ENCODE measurements around the gene KIF26B. TPM values are rescaled to one million over a fixed set of nuclear protein-coding genes. Genes with fewer than 3 reads are reported as not detected.

The KIF26B gene
- total and polyA plus RNA-seq, 2 experiments from 2014 or later, result 0.03 to 0.76 TPM

DNA sequence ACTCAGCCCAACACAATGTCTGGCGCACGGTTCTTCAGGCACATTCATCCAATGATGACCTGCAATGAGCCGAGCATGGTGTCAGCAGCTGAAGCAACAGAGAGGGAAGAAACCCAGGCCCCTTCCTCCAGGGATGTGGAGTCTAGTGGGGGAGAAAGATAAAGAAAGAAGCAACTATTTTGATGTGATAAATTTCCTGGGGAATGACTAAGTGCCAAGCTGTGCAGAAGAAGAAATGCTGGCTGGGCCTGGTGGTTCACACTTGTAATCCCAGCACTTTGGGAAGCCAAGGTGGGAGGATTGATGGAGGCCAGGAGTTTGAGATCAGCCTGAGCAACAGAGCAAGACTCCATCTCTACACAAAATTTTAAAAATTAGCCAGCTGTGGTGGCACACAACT lies 561.8 kb downstream of the KIF26B start:
- Histone ChIP-seq H3K4me3 (no peak overlapping the region), H2AFZ (no peak overlapping the region), H3K4me2 (no peak overlapping the region), H3F3A (replicated peaks; ENCODE audit: low read depth) (no peaks in the 10 kb centered on the region), H4K20me1 (replicated peaks; ENCODE audit: insufficient read depth) (no peaks in the 10 kb centered on the region), H3K4me1 (ENCODE audit: insufficient read depth) (no peaks in the 10 kb centered on the region), H3K36me3 (ENCODE audit: insufficient read depth) (no peaks in the 10 kb centered on the region), H3K27ac (ENCODE audit: low read depth) (no peak overlapping the region), H3K27me3 (ENCODE audit: insufficient read depth) (no peaks in the 10 kb centered on the region), H3K79me2 (replicated peaks; ENCODE audit: insufficient read depth) (no peaks in the 10 kb centered on the region), H3K9me2 (ENCODE audit: insufficient read depth) (peaks cover 13% of the 10 kb centered on the region; the same call in 1 of the 2 replicates)
- TF ChIP-seq, protein P1, sequence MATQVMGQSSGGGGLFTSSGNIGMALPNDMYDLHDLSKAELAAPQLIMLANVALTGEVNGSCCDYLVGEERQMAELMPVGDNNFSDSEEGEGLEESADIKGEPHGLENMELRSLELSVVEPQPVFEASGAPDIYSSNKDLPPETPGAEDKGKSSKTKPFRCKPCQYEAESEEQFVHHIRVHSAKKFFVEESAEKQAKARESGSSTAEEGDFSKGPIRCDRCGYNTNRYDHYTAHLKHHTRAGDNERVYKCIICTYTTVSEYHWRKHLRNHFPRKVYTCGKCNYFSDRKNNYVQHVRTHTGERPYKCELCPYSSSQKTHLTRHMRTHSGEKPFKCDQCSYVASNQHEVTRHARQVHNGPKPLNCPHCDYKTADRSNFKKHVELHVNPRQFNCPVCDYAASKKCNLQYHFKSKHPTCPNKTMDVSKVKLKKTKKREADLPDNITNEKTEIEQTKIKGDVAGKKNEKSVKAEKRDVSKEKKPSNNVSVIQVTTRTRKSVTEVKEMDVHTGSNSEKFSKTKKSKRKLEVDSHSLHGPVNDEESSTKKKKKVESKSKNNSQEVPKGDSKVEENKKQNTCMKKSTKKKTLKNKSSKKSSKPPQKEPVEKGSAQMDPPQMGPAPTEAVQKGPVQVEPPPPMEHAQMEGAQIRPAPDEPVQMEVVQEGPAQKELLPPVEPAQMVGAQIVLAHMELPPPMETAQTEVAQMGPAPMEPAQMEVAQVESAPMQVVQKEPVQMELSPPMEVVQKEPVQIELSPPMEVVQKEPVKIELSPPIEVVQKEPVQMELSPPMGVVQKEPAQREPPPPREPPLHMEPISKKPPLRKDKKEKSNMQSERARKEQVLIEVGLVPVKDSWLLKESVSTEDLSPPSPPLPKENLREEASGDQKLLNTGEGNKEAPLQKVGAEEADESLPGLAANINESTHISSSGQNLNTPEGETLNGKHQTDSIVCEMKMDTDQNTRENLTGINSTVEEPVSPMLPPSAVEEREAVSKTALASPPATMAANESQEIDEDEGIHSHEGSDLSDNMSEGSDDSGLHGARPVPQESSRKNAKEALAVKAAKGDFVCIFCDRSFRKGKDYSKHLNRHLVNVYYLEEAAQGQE (IDR thresholded peaks at IDR 0.05; ENCODE audit: unreplicated experiment), result no peak
- TF ChIP-seq, protein P2, sequence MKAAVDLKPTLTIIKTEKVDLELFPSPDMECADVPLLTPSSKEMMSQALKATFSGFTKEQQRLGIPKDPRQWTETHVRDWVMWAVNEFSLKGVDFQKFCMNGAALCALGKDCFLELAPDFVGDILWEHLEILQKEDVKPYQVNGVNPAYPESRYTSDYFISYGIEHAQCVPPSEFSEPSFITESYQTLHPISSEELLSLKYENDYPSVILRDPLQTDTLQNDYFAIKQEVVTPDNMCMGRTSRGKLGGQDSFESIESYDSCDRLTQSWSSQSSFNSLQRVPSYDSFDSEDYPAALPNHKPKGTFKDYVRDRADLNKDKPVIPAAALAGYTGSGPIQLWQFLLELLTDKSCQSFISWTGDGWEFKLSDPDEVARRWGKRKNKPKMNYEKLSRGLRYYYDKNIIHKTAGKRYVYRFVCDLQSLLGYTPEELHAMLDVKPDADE (IDR thresholded peaks at IDR 0.05), result no peak
- TF ChIP-seq EZH2phosphoT487 (IDR thresholded peaks at IDR 0.05; ENCODE audit: unreplicated experiment) (no peak), EZH2 (IDR thresholded peaks at IDR 0.05; ENCODE audit: low read depth, unreplicated experiment) (no peak), NANOG (IDR thresholded peaks at IDR 0.05; ENCODE audit: borderline replicate concordance) (no peak), CREB1 (CRISPR knock-in tag; IDR thresholded peaks at IDR 0.05; ENCODE audit: low read depth) (no peak), JUNB (IDR thresholded peaks at IDR 0.05; ENCODE audit: unreplicated experiment) (no peak), POLR2AphosphoS5 (IDR thresholded peaks at IDR 0.05; ENCODE audit: low read depth) (no peak), ZNF331 (CRISPR knock-in tag; IDR thresholded peaks at IDR 0.05; ENCODE audit: low read depth) (no peak), ZNF462 (CRISPR knock-in tag; IDR thresholded peaks at IDR 0.05) (no peak)
- no peak overlapping the region for H3K4me3 Mint-ChIP-seq
- DNase-seq (ENCODE audit: low spot score), result no peak
- no peak for ATAC-seq
- H3K9me3 Mint-ChIP-seq, result no peaks in the 10 kb centered on the region
- H3K27me3 Mint-ChIP-seq (ENCODE audit: insufficient read depth, low read depth, poor library complexity), result peaks cover 8% of the 10 kb centered on the region
- no peak overlapping the region for H3K27ac Mint-ChIP-seq
- peaks cover 13% of the 10 kb centered on the region; the same call in 2 of the 3 replicates for H3K4me1 Mint-ChIP-seq
- no peaks in the 10 kb centered on the region for H3K36me3 Mint-ChIP-seq (ENCODE audit: low read depth)
